ENCODE data around the gene ACKR2. TPM values are rescaled to one million over a fixed set of nuclear protein-coding genes. Genes with fewer than 3 reads are reported as not detected.

Gene ACKR2
- total RNA-seq, 4 donors from 2014 or later: 1.4 to 9.2 (median 5.2) TPM

DNA sequence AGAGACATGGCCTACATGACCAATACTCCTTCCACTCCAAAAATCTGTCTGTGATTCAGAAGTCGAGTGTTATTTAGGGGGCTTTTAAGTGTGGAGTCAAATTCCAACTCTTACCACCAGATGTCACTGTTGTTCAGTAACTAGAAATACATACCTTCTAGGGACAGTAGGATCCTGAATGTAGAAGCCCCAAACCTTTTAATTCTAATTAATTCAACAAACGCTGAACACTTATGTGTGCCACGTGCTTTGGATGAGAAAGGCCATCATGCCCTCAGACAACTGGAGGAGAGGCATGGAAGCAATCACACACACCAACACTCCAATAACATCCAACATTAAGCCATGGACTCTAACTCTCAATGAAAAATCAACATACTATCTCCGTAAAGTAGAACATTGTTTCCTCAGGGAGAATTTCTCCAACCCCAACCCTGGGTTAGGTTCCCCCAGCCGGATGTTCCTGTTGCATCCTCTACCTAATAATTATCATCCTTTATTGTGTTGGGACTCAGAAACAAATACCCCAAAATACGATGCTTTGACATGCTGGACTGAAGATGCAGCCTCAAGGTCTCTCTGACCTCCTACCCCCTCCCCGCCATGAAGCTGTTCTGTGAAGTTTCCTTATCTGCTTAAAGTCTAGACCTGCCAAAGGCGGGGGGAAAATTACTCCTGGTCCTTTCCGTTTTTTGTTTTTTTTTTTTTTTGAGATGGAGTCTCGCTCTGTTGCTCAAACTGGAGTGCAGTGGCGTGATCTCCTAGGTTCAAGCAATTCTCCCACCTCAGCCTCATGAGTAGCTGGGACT lies 28.1 kb upstream of the ACKR2 start:
- no peak overlapping the region for H3K4me3 ChIP-seq
- TF ChIP-seq, protein P1, sequence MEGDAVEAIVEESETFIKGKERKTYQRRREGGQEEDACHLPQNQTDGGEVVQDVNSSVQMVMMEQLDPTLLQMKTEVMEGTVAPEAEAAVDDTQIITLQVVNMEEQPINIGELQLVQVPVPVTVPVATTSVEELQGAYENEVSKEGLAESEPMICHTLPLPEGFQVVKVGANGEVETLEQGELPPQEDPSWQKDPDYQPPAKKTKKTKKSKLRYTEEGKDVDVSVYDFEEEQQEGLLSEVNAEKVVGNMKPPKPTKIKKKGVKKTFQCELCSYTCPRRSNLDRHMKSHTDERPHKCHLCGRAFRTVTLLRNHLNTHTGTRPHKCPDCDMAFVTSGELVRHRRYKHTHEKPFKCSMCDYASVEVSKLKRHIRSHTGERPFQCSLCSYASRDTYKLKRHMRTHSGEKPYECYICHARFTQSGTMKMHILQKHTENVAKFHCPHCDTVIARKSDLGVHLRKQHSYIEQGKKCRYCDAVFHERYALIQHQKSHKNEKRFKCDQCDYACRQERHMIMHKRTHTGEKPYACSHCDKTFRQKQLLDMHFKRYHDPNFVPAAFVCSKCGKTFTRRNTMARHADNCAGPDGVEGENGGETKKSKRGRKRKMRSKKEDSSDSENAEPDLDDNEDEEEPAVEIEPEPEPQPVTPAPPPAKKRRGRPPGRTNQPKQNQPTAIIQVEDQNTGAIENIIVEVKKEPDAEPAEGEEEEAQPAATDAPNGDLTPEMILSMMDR (IDR thresholded peaks at IDR 0.05): peak; percentile 78 to 95 (median 82)
- TF ChIP-seq POLR2AphosphoS5 (IDR thresholded peaks at IDR 0.05) (peak in 1 of 3 donors; percentile 27), EP300 (IDR thresholded peaks at IDR 0.05; ENCODE audit: low read depth) (no peak)
- H3K4me1 ChIP-seq: peaks cover 0 to 40% (median 12%) of the 10 kb centered on the region in 4 donors
- H3K9me3 ChIP-seq: no peaks in the 10 kb centered on the region
- H3K27ac ChIP-seq: peak overlapping the region; percentile 22 to 75 (median 54)
- DNase-seq: no peak
- intact Hi-C loops (cut with DNase I; ENCODE audit: low total_unique reads): loop anchor here (1.0 to 5.0 kb wide), 2 partner anchors 61 to 100 kb away; no protein-coding TSS in a partner anchor
- WGBS, 2 donors (ENCODE audit: low coverage in 1 of 2): 61 to 83% methylated on average over 7 to 11 of the region's 11 CpGs
- H3K27me3 ChIP-seq: no peaks in the 10 kb centered on the region
- in situ Hi-C loops (cut with MboI; ENCODE audit: low pct_ligation_motif_present in 1 of 4, low pct_unique_long_range_greater_than_20kb in 1 of 4, low sequenced_read_pairs in 3 of 4): loop anchor here in 2 of 4 donors (5.0 to 10.0 kb wide), 2 partner anchors 54 to 56 kb away; no protein-coding TSS in a partner anchor
- peaks cover 0 to 10% (median 4%) of the 10 kb centered on the region in 4 donors for H3K36me3 ChIP-seq

DNA sequence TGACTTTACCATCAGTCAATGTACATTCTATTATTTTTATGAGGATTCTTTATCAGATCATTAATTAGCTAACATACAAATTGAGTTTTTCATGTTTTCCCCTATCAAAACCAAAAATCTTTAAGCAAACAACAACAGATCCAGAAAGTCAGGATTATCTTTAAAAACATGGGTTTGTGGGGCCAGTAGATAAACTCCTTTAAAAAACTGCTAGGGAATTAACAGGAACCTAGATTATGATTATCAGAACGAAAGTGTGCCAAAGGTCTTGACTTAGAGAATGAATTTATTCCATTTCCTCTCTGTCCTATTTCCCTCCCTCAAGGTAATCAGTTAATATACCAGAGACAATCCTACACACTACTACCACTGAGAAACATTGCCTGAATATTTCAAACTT lies 23.0 kb upstream of the ACKR2 start:
- peaks cover 0 to 35% (median 9%) of the 10 kb centered on the region in 4 donors for H3K36me3 ChIP-seq
- WGBS, 2 donors (ENCODE audit: low coverage in 1 of 2): 89 to 90% methylated on average over 1 of the region's 1 CpG
- in situ Hi-C loops (cut with MboI; ENCODE audit: low pct_ligation_motif_present in 1 of 4, low pct_unique_long_range_greater_than_20kb in 1 of 4, low sequenced_read_pairs in 3 of 4): loop anchor here in 1 of 4 donors (10.0 kb wide), 1 partner anchor 49 kb away; no protein-coding TSS in a partner anchor
- no peak overlapping the region for H3K27ac ChIP-seq
- H3K4me3 ChIP-seq: no peak overlapping the region
- no peaks in the 10 kb centered on the region for H3K9me3 ChIP-seq
- no peak for TF ChIP-seq EP300 (IDR thresholded peaks at IDR 0.05; ENCODE audit: low read depth)
- TF ChIP-seq, protein P1 (IDR thresholded peaks at IDR 0.05): no peak
- peaks cover 0 to 23% (median 7%) of the 10 kb centered on the region in 4 donors for H3K4me1 ChIP-seq
- intact Hi-C loops (cut with DNase I; ENCODE audit: low total_unique reads): no loop called here
- DNase-seq: no peak
- no peaks in the 10 kb centered on the region for H3K27me3 ChIP-seq

- DNase-seq: no peak
- Histone ChIP-seq H3K27ac (no peak overlapping the region), H3K4me3 (no peak overlapping the region), H3K9me3 (no peaks in the 10 kb centered on the region), H3K27me3 (no peaks in the 10 kb centered on the region), H3K36me3 (peaks cover 0 to 35% (median 11%) of the 10 kb centered on the region in 4 donors), H3K4me1 (peaks cover 0 to 26% (median 7%) of the 10 kb centered on the region in 4 donors)
- in situ Hi-C loops (cut with MboI; ENCODE audit: low pct_ligation_motif_present in 1 of 4, low pct_unique_long_range_greater_than_20kb in 1 of 4, low sequenced_read_pairs in 3 of 4) (loop anchor here in 1 of 4 donors (10.0 kb wide), 1 partner anchor 48 kb away; no protein-coding TSS in a partner anchor), intact Hi-C loops (cut with DNase I; ENCODE audit: low total_unique reads) (no loop called here)
- TF ChIP-seq POLR2AphosphoS5 (IDR thresholded peaks at IDR 0.05): no peak
- TF ChIP-seq EP300 (IDR thresholded peaks at IDR 0.05; ENCODE audit: low read depth): no peak
- no peak for TF ChIP-seq POLR2A (IDR thresholded peaks at IDR 0.05)
- TF ChIP-seq, protein P1 (IDR thresholded peaks at IDR 0.05): no peak
- 98 to 100% methylated on average over 1 to 2 of the region's 2 CpGs for WGBS, 2 donors (ENCODE audit: low coverage in 1 of 2)
These were observed 22.6 kb upstream of the ACKR2 start for GRCh38 chr3:42786631-42787030.

- no peak for DNase-seq
- Histone ChIP-seq H3K36me3 (peaks cover 0 to 34% (median 10%) of the 10 kb centered on the region in 4 donors), H3K27me3 (no peaks in the 10 kb centered on the region), H3K4me3 (no peak overlapping the region), H3K4me1 (peaks cover 0 to 29% (median 5%) of the 10 kb centered on the region in 4 donors), H3K27ac (no peak overlapping the region), H3K9me3 (no peaks in the 10 kb centered on the region)
- intact Hi-C loops (cut with DNase I; ENCODE audit: low total_unique reads) (no loop called here), in situ Hi-C loops (cut with MboI; ENCODE audit: low pct_ligation_motif_present in 1 of 4, low pct_unique_long_range_greater_than_20kb in 1 of 4, low sequenced_read_pairs in 3 of 4) (no loop called here)
- WGBS, 2 donors (ENCODE audit: low coverage in 1 of 2): 74 to 90% methylated on average over 5 to 6 of the region's 6 CpGs
- TF ChIP-seq, protein P1 (IDR thresholded peaks at IDR 0.05): no peak
- no peak for TF ChIP-seq EP300 (IDR thresholded peaks at IDR 0.05; ENCODE audit: low read depth)
- TF ChIP-seq POLR2A (IDR thresholded peaks at IDR 0.05): no peak
- no peak for TF ChIP-seq POLR2AphosphoS5 (IDR thresholded peaks at IDR 0.05)
These were observed 18.5 kb upstream of the ACKR2 start for GRCh38 chr3:42790714-42791229.

Data from transverse colon (tissue), 4 donors.